IPS DF 4.7 (cell line): Measurements from ENCODE around the gene TRAPPC11.

ENCODE experiments used
- DNase-seq: peaks from one replicate; pipeline ENCODE4 v3.0.0-alpha.2; 2013; ENCODE audit warnings: low spot score; ENCODE audit errors: extremely low read depth

The TRAPPC11 gene

GRCh38 chr4:183637461-183637860 is 21.6 kb upstream of the TRAPPC11 start:
- no peak for DNase-seq

DNA sequence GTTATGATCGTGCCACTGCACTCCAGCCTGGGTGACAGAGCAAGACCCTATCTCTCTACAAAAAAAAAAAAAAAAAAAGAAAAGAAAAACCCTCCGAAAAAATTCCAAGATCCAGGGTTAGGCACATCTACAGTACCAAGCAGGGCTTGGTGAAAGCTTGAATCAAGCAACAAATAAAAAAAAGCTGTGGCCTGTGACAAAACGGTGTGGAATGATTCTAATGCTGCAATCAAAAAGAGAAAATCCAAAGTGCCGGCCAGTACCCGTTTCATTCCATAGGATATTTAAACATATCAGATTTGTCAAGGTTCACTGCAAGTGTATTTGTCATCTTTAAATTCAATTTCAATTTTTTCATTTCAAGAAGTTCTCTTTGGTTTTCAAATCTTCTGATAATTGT is 20.7 kb upstream of the TRAPPC11 start:
- no peak for DNase-seq

- no peak for DNase-seq
Observed at GRCh38 chr4:183639291-183639690, 19.8 kb upstream of the TRAPPC11 start.

DNA sequence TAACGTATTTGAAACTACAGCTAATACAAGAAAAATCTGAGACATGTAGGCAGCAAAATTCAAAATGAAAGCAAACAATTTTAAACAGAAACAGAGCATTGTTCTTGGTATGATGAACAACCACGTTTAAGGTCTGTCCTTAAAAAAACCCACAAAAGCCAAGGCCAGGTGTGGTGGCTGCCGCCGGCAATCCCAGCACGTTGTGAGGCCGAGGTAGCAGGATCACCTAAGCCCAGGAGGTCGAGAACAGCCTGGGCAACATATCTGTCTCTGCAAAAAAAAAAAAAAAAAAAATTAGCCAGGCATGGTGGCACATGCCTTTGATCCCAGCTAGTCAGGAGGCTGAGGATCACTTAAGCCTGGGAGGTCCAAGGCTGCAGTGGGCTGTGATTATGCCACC is 13.8 kb upstream of the TRAPPC11 start:
- DNase-seq, result no peak

DNA sequence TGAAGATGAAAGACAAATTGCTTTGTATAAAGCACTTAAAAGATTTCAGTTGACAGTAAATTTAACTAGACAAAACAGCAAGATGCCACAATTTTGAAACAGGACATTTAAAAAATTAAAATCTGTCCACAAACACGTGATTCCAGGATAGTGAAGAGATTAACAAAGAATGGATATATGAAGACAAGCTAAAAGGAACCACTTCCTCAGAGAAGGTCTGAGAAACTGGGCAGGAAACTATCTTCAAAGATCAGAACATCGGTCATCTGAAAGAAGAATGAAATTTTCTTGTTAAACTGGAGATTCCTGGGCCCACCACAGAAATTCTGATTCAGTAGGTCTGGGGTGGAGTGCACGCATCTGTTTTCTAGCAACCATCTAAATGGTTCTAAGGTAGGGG is 1.5 kb upstream of the TRAPPC11 start:
- DNase-seq, result no peak

- no peak for DNase-seq
Observed at GRCh38 chr4:183658362-183659028, 598 bp upstream of the TRAPPC11 start.

- DNase-seq, result no peak
Observed at GRCh38 chr4:183659872-183660242, 764 bp downstream of the TRAPPC11 start.

- DNase-seq, result no peak
Observed at GRCh38 chr4:183666088-183666487, 7.0 kb downstream of the TRAPPC11 start.

GRCh38 chr4:183670251-183670650 is 11.2 kb downstream of the TRAPPC11 start:
- DNase-seq, result no peak

DNA sequence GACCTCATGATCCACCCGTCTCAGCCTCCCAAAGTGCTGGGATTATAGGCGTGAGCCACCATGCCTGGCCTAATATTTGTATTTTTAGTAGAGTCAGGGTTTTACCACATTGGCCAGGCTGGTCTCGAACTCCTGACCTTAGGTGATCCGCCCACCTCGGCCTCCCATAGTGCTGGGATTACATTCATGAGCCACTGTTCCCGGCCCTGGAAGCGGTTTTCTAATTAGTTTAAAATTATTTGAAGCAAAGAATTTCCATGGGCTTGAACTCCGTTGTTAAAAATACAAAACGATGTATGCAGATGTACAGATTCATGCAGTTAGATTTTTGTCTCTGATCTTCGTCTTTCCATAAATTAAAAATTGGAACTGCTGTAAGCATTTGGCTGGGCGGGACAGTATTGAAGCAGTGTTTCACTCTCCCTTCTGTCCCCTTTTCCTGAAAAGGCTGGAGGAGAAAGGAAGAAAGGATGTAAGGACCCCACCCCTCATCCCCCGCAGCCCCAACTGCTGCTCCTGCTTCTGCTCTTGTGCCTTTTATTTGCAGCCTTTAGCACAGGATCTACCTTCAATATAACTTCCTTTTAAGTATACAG is 12.0 kb downstream of the TRAPPC11 start:
- DNase-seq, result no peak

- no peak for DNase-seq
Observed at GRCh38 chr4:183674153-183674552, 15.1 kb downstream of the TRAPPC11 start.

DNA sequence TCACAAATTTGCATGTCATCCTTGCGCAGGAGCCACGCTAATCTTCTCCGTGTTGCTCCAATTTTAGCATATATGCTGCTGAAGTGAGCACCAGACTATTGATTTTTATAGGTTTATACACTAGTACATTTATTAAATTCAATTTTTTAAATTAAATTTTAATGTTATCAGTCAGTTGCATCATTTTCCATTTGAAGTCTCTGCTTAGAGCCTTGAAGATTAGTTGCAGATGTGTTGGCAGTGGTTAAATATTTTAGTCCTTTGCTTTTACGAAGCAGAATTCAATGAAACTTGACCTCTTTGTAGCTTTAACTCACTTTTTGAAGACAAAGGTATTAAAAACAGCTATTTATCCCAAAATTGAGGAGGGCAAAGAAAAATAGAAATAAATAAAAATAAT is 16.5 kb downstream of the TRAPPC11 start:
- no peak for DNase-seq

- DNase-seq, result no peak
Observed at GRCh38 chr4:183681119-183681518, 22.0 kb downstream of the TRAPPC11 start.

- DNase-seq, result no peak
Observed at GRCh38 chr4:183686461-183686860, 27.4 kb downstream of the TRAPPC11 start.

DNA sequence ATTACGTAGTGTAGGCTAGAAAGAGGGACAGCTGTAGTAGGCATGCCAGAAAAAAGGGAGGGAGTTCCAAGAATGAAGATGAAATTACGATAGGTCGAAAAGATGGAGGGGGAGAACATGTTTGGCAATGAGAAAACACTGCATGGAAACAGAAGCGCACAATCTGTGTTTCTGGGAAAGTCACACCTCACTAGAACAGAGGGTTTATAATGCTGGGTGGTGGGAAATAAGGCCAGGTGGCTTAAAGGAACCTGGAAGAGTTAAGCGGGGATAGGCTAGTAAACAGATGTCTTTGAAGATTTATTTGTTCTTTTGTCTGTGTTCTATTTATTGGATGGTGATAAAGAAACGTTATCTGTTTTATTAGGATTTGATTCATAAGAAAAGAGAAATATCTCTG is 29.1 kb downstream of the TRAPPC11 start:
- DNase-seq, result no peak

- no peak for DNase-seq
Observed at GRCh38 chr4:183691006-183691405, 31.9 kb downstream of the TRAPPC11 start.

DNA sequence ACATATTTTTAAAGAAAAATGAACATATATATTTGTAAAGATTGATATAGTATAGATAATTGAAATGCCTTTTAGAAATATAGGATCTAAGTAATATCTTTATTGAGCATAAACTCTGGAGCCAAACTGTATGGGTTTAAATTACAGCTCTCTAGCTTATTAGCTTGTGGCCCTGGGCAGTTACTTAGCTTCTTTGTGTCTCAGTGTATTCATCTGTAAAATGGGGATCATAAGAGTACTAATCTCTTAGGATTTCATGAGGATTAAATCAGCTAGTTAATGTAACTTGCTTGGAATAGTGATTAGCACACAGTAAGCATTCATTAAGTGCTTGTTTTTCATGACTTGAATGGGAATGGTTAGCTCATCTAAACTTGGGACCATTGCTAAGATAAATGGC is 32.8 kb downstream of the TRAPPC11 start:
- no peak for DNase-seq

DNA sequence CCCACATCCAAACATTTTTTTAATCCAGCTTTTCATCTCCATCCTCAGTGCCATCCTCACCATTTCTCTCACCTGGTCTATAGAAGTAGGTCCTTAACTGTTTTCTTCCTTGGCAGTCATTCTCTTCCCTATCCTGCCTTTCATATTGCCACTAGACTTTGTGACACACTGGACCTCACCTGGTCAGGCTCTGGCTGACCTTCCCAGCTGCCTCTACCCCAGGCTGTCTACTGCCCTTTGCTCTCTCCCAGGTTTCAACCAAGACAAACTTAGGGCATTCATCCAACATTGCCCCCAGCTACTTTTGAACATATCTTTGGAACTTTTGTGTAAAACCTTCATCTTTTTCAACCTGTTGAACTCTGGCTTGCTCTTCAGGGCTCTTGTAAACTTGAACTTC is 39.8 kb downstream of the TRAPPC11 start:
- DNase-seq, result no peak

- DNase-seq, result no peak
Observed at GRCh38 chr4:183700407-183700806, 41.3 kb downstream of the TRAPPC11 start.

- DNase-seq, result no peak
Observed at GRCh38 chr4:183702492-183702891, 43.4 kb downstream of the TRAPPC11 start.

DNA sequence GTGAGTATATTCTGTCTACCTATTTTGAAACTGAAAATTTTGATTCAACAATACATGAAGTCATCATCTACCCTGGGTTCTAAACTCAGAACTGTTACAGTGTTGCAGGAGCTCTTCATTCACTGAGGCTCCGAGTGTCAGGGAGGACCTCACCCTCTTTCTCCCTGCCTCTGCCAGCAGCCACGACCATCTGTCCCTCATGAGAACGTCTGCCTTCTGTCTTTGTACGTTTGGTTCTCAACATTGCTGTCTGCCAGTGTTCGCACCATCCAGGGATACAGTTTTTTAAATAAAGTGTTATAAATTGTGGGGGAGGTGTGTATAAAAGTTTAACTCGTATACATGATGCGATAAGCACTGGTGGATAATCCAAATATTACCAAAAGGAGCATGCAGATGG is 55.5 kb downstream of the TRAPPC11 start:
- DNase-seq, result no peak

- no peak for DNase-seq
Observed at GRCh38 chr4:183716302-183716701, 57.2 kb downstream of the TRAPPC11 start.

DNA sequence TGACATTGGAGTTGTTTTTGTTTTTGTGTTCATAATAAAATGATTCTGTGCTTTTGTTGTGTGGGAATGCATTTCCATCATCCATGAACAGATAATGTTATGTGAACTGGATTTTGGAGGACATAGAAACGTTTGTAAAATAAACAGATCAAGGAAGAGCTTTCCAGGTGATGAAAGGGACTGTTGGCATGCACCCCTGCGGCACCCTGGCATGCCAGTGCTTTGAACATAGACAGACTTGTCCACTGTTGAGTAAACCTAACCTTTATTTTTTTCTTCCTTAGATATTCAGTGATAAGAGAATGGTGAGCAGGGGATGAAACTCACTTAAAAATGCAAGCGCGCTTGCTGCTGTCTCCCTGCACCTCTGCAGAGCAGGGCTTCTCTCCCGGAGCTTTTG is 59.8 kb downstream of the TRAPPC11 start:
- no peak for DNase-seq
